M059J (cell line): ENCODE results near the gene CNGA3. TPM values are rescaled to one million over a fixed set of nuclear protein-coding genes. Genes with fewer than 3 reads are reported as not detected.
A peak's percentile ranks its signal among the peaks of the same experiment; 100 is the strongest.

ENCODE experiments used
- DNase-seq: peaks from one replicate; pipeline ENCODE4 v3.0.0-alpha.2; 2012; ENCODE audit warnings: low read depth
- total RNA-seq: library from RNA; depleted of rRNA; stranded (reverse); fragments of >200 nt; shearing (Covaris generic); gene quantifications from 2 replicates; pipeline ENCODE4 v1.2.3, GENCODE V29; 2014; rRNA removed

CNGA3 gene
- total RNA-seq, 1 experiment from 2014 or later, result not detected

DNA sequence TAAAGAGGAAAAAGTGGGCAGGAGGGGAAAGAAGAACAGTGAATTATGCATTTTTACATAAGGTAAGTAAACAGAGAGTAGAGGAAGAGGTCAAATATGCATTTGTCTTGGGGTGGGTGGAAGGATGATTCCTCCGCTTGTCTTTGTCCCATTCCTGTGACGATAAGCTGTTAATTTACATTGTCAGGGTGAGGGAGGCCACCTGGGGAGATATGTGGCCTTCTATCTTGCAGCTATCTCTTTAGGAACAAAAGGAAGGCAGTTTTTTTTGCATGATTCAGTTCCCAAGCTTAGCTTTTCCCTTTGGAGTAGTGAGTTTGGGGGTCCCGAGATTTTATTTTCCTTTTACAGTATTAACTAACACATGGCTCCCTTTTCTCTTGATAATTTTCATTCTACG, 96.2 kb downstream of the CNGA3 start:
- no peak for DNase-seq

- peak; percentile 62 for DNase-seq
Observed at GRCh38 chr2:98444436-98445176, 98.3 kb downstream of the CNGA3 start, which contains the start of gene INPP4A. INPP4A (plus strand) TSS chr2:98444858; CDS start chr2:98520049, 75,191 bp downstream.

DNA sequence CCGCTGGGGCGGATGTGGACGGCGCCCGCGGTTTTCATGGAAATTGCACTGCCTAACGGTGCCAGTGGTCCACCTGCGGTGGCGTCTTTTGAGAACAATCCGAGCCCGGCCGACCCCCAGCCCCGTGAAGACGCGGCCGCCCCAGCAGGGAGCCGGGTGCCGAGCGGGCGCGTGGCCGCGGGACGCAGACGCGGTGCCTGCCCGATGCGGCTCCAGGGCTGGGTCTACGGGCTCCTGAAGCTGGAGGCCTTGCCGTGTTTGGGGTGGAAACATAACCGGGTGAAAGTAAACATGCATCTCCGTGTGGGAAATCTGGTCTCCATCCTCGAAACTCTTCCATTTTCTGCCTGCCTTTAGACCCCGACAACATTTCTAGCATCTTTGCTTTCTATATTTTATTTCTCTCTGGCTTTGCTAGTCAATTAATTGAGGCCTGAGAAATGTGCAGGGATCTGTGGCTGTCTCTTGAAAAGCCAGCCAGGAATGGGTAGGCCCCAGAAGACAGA, 99.0 kb downstream of the CNGA3 start:
- DNase-seq, result no peak

DNA sequence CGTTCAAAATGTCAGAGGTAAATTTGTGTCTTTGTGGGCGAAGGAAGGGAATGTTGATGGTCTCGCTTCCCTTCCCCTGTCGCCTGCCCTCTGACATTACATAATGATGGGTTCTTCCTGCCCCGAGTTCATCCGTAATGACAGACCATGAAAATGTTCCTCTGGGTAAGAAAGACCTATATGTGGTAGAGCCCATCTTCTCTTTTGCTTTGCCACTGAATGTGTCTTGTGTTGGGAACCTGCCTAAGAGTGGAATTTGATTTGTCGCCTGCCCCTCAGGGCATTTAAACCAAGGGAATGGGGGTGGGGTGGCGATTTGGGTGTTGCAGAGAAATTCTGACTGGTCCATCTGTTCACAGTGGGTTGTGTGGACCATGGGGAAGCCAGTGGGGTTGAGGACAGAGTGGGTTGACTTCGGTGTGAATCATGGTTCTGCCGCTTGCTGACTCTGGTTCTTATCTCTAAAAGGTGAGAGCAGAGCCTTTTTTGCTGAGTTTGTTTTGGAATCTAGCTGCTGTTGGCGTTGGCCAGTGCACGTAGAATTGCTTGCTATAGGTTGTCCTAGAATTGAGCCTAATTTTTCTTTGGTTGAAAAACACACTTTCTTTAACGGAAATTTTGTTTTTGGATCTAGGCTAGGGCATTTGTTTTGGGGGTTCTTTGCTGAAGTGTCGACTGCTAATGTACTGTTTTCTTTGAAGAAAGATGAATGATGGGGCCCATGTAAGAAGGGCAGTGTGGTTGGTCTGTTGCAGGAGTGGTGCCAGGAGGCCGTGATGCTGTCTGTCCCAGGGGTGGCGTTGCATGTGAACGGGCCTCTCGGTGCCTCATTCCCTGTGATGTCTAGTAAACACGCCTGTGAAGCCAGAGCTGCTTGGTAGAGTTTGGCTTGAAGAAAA, 99.7 kb downstream of the CNGA3 start:
- DNase-seq, result no peak

DNA sequence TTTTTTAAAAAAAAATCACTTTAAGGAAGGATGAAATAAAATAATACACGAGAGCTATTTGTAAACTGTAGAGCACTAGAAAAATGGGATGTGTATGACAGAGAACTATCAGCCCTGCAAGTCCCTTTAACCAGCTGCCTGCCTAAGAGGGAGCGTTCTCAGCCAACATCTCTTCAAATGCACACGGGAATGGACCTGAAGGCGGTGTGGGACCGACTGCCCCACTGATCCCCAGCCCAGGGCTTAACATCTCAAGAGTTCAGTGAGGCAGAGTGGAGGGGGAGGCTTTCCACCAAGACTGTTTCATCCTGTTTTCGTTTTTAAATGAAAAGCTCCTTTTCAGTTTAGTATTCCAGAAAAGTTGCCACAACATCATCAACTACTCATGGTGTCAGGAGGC, 100.6 kb downstream of the CNGA3 start:
- no peak for DNase-seq

Other genes starting within 250 kb of the CNGA3 start
- gene INPP4A, start 98.4 kb downstream of the CNGA3 start, total RNA-seq, result 10.2 and 14.3 TPM in 2 replicates